GM21381 (cell line): ENCODE measurements around the gene FBN3.
"Not testable (repeated sequence)": the region's sequence is repeated elsewhere in the genome, so short reads cannot be mapped to it uniquely, and the experiment has no call there.

Experiments used
- ATAC-seq: cut with Tn5 transposase; IDR thresholded peaks from one replicate; pipeline ENCODE4 v1.9.1; 2021; ENCODE audit warnings: mild to moderate bottlenecking, moderate library complexity; ENCODE audit not compliant: unreplicated experiment

FBN3 gene

GRCh38 chr19:8149261-8150094 lies at the start of gene FBN3:
FBN3 (minus strand) TSS chr19:8149592; CDS start chr19:8147480, 2,112 bp downstream.
- no peak for ATAC-seq

DNA sequence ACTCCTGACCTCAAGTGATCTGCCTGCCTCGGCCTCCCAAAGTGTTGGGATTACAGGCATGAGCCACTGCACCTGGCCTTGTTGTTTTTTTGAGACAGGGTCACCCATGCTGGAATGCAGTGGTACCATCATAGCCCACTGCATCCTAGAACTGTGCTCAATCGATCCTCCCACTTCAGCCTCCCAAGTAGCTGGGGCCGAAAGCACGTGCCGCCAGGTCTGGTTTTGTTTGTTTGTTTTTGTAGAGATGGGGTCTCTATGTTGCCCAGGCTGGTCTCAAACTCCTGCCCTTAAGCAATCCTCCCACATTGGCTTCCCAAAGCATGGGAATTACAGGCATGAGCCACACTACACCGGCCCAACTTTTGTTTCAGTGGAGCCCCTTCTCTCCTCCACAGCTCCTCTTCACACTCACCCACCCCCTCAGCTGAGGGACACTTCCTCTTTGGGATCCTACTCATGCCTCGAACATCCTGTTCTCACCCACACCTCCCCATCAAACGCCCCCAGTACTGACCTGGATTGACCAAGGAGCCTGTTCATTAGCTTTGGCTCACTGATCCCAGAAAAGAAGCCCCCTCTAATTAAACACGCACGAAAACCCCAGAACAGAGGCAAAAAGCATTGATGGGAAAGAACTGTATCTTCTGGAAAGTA lies 47.0 kb upstream of the FBN3 start:
- no peak for ATAC-seq

DNA sequence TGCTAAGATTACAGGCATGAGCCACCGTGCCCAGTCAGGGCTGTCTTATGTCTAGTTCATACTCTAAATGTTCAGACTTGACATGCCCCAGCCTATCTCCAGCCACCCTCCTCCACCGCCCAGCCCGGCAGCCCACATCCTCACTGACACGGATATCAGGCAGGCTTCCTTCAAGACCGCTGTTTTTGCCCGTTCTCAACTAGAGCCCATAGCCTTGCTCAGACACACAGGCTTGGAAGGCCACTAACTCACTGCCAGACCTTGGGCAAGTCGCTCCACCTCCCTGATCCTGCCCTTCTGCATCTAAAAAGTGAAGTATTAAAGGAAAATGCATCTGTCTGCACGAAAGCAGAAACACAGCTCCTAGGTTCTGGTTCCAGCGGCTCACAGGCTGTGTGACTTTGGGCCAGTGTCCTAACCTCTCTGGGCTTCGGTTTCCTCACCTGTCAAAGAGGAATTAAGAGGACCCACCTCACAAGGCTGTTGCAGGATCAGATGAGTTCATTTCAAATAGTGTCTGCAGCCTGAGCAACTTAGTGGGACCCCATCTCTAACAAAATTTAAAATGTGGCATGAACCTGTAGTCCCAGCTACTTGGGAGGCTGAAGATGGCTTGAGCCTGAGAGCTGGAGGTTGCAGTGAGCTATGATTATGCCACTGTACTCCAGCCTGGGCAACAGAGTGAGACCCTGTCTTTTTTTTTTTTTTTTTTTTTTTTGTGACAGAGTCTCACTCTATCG lies 45.3 kb upstream of the FBN3 start:
- ATAC-seq = no peak

DNA sequence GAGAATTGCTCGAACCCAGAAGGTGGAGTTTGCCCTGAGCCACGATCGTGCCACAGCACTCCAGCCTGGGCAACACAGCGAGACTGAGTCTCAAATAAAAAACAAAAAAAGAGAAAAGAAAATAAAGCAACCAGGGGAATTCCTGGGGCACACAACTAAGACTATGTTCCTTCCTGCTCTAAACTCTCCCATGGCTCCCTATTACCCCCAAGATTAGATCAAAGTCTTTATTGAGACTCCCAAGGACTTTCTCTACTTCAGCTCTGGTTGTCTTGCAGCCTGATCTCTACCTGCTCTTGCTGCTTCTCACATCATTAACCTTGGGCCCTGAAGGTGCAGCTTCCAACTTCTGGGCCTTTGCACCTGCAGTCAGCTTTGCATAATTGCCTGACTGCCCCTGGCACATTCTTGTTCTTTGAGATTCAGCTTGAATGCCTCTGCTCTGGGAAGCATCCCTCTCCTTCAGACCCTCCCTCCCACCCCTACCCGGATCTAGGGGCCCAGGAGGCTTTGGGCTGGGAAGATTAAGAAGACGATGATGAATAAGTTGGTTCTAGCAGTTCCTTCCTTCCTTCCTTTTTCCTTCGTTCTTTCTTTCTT lies 42.9 kb upstream of the FBN3 start:
- no peak for ATAC-seq

DNA sequence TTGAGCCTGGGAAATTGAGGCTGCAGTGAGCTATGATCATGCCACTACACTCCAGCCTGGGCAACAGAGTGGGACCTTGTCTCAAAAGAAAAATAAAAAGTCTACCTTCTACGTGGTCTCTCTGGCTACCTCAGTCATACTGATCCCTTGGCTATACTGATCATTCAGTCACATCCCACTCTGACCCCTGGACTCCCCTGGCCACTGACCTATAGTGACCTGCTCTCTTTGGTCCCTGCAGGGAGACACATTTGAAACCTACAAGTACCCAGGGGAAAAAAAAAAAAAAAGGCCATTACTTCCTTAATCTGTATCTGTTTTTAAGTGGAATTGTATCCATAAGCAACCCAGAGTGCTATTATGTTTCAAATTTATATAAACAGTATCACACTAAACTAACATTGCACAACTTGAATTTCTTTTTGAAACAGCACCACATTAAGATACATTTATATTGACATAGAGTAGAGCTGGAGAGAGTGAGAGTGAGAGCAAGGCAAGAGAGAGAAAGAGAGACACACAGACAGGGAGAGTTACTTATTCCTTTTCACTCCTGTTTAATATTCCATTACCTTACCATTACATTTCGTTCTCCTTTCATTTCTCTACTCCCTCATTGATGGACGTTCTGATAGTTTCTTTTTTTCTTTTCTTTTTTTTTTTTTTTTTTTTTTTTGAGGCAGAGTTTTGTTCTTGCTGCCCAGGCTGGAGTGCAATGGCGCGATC lies 36.1 kb upstream of the FBN3 start:
- ATAC-seq = no peak

DNA sequence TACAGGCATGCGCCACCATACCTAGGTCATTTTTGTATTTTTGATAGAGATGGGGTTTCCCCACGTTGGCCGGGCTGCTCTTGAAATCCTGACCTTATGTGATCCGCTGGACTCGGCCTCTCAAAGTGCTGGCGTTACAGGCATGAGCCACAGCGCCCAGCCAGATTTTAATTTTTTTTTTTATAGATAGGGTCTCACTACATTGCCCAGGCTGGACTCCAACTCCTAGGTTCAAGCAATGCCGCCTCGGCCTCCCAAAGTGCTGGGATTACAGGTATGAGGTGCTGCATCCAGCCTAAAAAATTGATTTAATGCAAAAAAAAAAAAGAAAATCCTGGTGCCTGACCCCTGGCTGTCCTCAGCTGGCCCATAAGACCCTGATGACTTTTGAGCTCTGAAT lies 34.9 kb upstream of the FBN3 start:
- ATAC-seq = no peak

GRCh38 chr19:8180018-8180417 lies 30.6 kb upstream of the FBN3 start:
- no peak for ATAC-seq

GRCh38 chr19:8174706-8175105 lies 25.3 kb upstream of the FBN3 start:
- ATAC-seq = no peak

DNA sequence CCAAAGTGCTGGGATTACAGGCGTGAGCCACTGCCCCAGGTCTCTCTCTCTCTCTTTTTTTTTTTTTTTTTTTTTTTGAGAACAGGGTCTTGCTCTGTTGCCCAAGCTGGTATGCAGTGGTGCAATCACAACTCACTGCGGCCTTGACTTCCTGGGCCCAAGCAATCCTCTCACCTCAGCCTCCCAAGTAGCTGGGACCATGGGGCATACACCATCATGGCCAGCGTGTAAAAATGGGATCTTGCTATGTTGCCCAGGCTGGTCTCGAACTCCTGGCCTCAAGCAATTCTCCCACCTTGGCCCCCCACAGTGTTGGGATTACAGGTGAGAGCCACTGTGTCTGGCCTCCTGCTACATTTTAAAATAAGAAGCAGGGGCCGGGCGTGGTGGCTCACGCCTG lies 19.1 kb upstream of the FBN3 start:
- no peak for ATAC-seq

DNA sequence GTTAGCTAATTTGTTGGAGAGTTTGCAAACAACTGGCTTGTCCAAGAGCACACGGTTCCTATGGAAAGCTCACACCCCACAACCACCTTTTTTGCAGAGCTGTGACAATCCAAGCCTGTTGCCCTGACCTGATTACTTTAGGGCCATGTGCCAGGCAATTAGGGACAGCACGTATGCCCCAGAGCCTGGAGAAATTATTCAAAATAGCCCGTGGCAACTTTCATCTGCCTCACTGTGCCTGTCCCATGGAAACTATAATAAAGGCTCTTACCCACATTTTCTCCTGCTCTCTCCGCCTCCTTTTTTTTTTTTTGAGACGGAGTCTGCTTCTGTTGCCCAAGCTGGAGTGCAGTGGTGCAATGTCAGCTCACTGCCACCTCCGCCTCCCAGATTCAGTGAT lies 18.6 kb upstream of the FBN3 start:
- ATAC-seq = no peak

- ATAC-seq = no peak
These were observed 14.4 kb upstream of the FBN3 start for GRCh38 chr19:8163759-8164158.

- no peak for ATAC-seq
These were observed 11.8 kb upstream of the FBN3 start for GRCh38 chr19:8161135-8161646.

GRCh38 chr19:8159322-8159721 lies 9.9 kb upstream of the FBN3 start:
- not testable (repeated sequence) for ATAC-seq

- ATAC-seq = no peak
These were observed 9.2 kb upstream of the FBN3 start for GRCh38 chr19:8158411-8159074.

DNA sequence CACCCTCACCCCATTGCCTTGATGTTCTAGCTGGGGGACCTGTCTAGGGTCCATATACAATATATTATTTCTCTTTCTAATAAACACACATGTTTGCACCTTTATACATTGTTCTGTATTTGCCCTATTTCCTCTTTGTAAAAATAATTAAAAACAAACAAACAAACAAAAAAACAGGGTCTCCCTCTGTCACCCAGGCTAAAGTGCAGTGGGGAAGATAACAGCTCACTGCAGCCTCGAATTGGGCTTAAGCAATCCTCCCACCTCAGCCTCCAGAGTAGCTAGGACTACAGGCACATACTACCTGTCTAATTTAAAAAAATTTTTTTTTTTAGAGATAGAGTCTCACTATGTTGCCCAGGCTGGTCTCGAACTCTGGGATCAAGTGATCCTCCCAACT lies 5.9 kb upstream of the FBN3 start:
- no peak for ATAC-seq

GRCh38 chr19:8154014-8154413 lies 4.6 kb upstream of the FBN3 start:
- ATAC-seq = not testable (repeated sequence)

DNA sequence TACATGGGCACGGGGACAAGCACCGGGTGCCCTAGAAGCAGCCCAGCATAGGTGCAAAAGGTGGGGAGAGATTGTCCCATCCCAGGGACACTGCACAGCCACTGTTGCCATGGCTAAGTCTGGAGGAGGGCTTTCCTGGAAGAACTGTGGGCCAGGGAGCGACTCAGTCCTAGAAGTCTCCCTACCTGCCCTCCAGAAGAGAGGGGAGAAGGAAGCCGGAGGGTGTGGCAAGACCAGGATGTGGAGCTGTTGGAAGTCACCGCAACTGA lies 2.3 kb upstream of the FBN3 start:
- no peak for ATAC-seq

DNA sequence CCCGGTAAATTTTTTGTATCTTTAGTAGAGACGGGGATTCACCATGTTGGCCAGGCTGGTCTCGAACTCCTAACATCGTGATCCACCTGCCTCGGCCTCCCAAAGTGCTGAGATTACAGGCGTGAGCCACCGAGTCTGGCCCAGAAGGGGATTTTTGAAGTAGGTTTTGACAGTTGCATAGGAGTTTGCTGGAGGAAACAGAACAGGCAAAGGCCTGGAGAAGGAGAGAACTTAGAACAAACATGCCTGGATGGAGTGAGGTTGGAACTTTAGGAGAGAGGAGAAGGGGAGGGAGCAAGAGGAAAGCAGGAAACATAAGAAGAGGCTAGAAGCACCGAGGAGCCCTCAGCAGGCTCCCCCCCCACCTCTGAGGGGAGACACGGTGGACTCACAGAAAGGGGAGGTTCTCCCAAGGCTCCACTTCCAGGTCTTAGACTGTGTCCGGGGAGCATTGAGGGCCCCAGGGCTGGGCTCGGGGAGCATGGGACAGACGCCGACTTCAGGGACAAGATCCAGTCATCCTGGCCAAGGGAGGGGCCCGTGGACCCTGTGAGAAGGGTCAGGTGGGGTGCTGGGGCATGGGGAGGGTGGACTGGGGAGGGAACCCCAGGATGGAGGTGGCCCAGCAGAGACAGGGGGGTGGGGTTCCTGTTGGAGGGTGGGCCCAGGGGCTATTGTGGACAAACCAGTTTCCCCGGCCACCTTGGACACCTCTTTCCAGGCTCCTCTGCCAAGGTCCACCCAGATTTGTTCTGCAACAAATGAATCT lies 1.8 kb upstream of the FBN3 start:
- no peak for ATAC-seq

DNA sequence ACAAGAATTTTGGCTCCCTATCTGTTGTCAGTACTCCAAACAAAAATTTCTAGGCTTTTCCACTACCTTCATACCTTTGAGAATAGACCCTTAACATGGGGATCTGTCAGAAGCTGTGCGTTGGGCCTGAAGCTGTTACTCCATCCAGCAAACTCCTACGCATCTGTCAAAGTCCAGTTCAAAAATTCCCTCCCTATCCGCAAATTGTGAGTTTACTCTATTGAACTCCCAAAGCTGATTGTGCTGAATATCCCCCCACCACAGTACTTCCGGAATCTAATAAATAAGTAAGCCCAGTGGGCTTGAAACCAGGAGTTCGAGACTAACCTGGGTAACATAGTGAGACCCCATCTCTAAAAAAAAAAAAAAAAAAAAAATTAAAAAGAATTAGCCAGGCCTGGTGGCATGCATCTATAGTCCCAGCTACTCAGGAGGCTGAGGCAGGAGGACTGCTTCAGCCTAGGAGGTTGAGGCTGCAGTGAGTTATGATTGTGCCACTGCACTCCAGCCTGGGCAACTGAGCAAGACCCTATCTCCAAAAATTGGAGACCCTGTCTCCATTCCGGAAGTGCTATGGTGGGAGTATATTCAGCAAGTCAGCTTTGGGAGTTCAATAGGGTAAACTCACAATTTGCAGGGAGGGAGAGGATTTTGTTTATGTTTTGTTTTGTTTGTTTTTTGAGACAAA lies 930 bp upstream of the FBN3 start:
- no peak for ATAC-seq
